ENCODE data around the gene STX11. TPM values are rescaled to one million over a fixed set of nuclear protein-coding genes. Genes with fewer than 3 reads are reported as not detected.

Gene STX11
- total RNA-seq, 1 experiment from 2014 or later, result 0.69 TPM

DNA sequence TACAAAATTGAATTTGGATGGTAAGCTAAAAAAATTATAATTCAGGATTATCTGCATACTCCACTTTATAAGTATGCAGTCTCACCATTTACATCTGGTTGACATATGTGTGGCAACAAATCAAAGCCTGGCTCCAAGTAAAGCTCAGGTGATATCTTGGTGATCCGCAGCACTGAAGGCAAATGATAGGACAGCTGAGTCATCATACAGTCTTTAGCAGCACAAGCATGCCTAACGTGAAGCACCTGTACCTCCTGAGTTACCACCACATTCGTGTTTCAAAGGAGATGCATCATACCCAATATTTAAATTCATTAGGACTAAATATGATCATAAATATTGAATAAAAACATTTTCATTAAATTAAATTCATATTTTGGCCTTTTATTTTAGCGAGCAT, 11.8 kb upstream of the STX11 start:
- TF ChIP-seq FOSL1 (IDR thresholded peaks at IDR 0.05; ENCODE audit: low read depth) (no peak), POLR2AphosphoS5 (IDR thresholded peaks at IDR 0.05; ENCODE audit: low read depth, low read length) (no peak), SP1 (IDR thresholded peaks at IDR 0.05; ENCODE audit: low read depth) (no peak)
- TF ChIP-seq, protein P1, sequence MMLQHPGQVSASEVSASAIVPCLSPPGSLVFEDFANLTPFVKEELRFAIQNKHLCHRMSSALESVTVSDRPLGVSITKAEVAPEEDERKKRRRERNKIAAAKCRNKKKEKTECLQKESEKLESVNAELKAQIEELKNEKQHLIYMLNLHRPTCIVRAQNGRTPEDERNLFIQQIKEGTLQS (IDR thresholded peaks at IDR 0.05), result no peak
- Histone ChIP-seq H3K4me2 (ENCODE audit: low read length) (no peak overlapping the region), H2AFZ (ENCODE audit: low read depth, low read length, poor library complexity, severe bottlenecking) (no peak overlapping the region), H3K36me3 (ENCODE audit: control insufficient read depth in 1 of 2, insufficient read depth in 2 of 2, low read length in 2 of 2) (no peaks in the 10 kb centered on the region), H3K4me3 (replicated peaks in 1 of 2; ENCODE audit: low read depth in 1 of 2, low read length in 2 of 2) (no peak overlapping the region), H3K27me3 (ENCODE audit: insufficient read depth, low read length) (no peaks in the 10 kb centered on the region), H3K4me1 (ENCODE audit: control insufficient read depth in 1 of 2, insufficient read depth in 2 of 2, low read length in 2 of 2) (no peaks in the 10 kb centered on the region), H3K9ac (ENCODE audit: low read length) (no peak overlapping the region), H3K9me2 (ENCODE audit: insufficient read depth) (no peaks in the 10 kb centered on the region), H3K9me3 (ENCODE audit: control insufficient read depth in 1 of 2, insufficient read depth in 1 of 2, low read depth in 1 of 2, low read length in 2 of 2) (no peaks in the 10 kb centered on the region), H4K20me1 (ENCODE audit: insufficient read depth) (no peaks in the 10 kb centered on the region), H3K27ac (ENCODE audit: low read depth, low read length) (no peak overlapping the region), H3K79me2 (ENCODE audit: insufficient read depth, low read length) (no peaks in the 10 kb centered on the region)
- DNase-seq (ENCODE audit: low read depth, low spot score) (no peak), ATAC-seq (no peak)
- ChIA-PET POLR2A (no interaction called here), CTCF (no interaction called here), RAD21 (ENCODE audit: low non-redundant PET in 1 of 2, low total read pairs in 2 of 2, uncharacterized antibody in 2 of 2, unreplicated experiment in 2 of 2) (no interaction called here)
- no TSS peak for BruUV-seq (replicated peaks)
- intact Hi-C loops (cut with micrococcal nuclease), result no loop called here

DNA sequence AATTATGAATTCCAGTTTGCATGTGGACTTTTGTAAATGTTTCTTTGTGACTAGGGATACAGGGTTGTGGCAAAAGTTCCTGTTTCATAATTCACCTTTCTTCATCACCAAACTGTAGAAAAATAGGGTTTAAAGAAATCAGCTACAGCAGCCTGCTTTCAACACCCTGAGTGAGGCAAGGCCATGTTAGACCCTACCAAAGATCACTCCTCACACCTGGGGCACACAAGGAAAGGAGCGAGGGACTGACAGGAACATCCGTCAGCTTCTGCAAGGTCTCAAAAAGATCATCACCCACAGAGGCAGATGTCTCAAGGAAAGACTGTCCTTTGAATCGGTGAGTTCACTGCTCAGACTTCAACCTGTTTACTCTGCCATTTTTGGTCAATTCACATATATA, 10.5 kb upstream of the STX11 start:
- no peaks in the 10 kb centered on the region for H3K36me3 ChIP-seq (ENCODE audit: control insufficient read depth in 1 of 2, insufficient read depth in 2 of 2, low read length in 2 of 2)
- no peak overlapping the region for H3K4me3 ChIP-seq (replicated peaks in 1 of 2; ENCODE audit: low read depth in 1 of 2, low read length in 2 of 2)
- H3K4me1 ChIP-seq (ENCODE audit: control insufficient read depth in 1 of 2, insufficient read depth in 2 of 2, low read length in 2 of 2), result no peaks in the 10 kb centered on the region
- no peaks in the 10 kb centered on the region for H3K79me2 ChIP-seq (ENCODE audit: insufficient read depth, low read length)
- ChIA-PET POLR2A (no interaction called here), CTCF (no interaction called here), RAD21 (ENCODE audit: low non-redundant PET in 1 of 2, low total read pairs in 2 of 2, uncharacterized antibody in 2 of 2, unreplicated experiment in 2 of 2) (no interaction called here)
- H3K27me3 ChIP-seq (ENCODE audit: insufficient read depth, low read length), result no peaks in the 10 kb centered on the region
- H3K9me3 ChIP-seq (ENCODE audit: control insufficient read depth in 1 of 2, insufficient read depth in 1 of 2, low read depth in 1 of 2, low read length in 2 of 2), result no peaks in the 10 kb centered on the region
- H3K27ac ChIP-seq (ENCODE audit: low read depth, low read length), result no peak overlapping the region
- no peaks in the 10 kb centered on the region for H4K20me1 ChIP-seq (ENCODE audit: insufficient read depth)
- no peak overlapping the region for H3K9ac ChIP-seq (ENCODE audit: low read length)
- DNase-seq (ENCODE audit: low read depth, low spot score) (no peak), ATAC-seq (no peak)
- BruUV-seq (replicated peaks), result no TSS peak
- intact Hi-C loops (cut with micrococcal nuclease), result no loop called here
- TF ChIP-seq YY1 (IDR thresholded peaks at IDR 0.05; ENCODE audit: extremely low read depth, insufficient replicate concordance, low read depth, low read length) (no peak), SP1 (IDR thresholded peaks at IDR 0.05; ENCODE audit: low read depth) (no peak), POLR2AphosphoS5 (IDR thresholded peaks at IDR 0.05; ENCODE audit: low read depth, low read length) (no peak), CBX3 (IDR thresholded peaks at IDR 0.05; ENCODE audit: low read depth) (no peak)
- no peak overlapping the region for H3K4me2 ChIP-seq (ENCODE audit: low read length)
- no peak overlapping the region for H2AFZ ChIP-seq (ENCODE audit: low read depth, low read length, poor library complexity, severe bottlenecking)
- H3K9me2 ChIP-seq (ENCODE audit: insufficient read depth), result no peaks in the 10 kb centered on the region
